ENCODE measurements around the gene MX1. TPM values are rescaled to one million over a fixed set of nuclear protein-coding genes. Genes with fewer than 3 reads are reported as not detected.

The MX1 gene
- total and polyA plus RNA-seq, 2 of the 13 experiments (the other 11 are each of a cell fraction or from before 2014, with no cell fraction given): 2.6 to 5.8 TPM

DNA sequence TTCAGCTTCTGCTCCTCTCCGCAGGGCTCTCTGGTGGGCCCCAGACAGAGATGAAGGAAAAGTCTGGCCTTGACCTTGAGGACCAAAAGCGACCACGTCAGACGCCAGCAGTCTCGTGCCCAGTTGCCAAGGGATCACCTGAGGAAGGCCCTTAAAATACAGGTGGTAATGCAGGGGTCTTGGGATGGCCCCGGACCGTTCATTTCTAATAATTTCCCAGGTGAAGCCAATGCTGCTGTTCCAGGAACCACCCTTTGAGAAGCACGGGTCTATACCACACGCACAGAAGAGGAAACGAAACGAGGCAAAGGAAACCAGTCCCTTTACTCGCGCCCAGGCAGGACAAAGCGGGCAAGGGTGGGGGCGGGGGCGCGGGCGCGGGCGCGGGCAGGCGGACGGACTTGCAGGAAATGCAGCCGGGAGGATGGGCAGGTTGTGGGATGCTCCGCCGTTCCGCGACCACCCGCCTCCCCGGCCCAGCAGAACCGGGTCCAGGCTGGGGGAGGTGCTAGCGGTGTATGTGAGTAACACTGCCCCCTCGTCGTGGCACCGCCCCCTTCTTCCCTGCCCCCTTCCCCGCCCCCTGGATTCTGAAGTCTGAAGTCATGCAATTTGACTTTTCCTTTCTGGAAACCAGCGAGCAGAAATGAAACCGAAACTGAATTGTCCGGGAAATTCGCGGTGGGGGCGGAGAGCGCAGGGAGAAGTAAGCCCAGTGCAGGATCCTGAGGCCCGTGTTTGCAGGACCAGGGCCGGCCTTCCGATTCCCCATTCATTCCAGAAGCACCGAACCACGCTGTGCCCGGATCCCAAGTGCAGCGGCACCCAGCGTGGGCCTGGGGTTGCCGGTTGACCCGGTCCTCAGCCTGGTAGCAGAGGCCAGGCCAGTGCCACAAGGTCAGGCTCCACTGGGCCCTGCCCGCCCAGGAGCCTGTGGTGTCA lies 5.8 kb upstream of the MX1 start (continued):
- no peak for TF ChIP-seq ZNF318 (CRISPR knock-in tag; IDR thresholded peaks at IDR 0.05)
- no peak for TF ChIP-seq CBX2 (IDR thresholded peaks at IDR 0.05; ENCODE audit: low read depth, low read length)
- no peak for TF ChIP-seq CBX2 (CRISPR knock-in tag; IDR thresholded peaks at IDR 0.05; ENCODE audit: low read depth)
- TF ChIP-seq YEATS4 (CRISPR knock-in tag; IDR thresholded peaks at IDR 0.05; ENCODE audit: borderline replicate concordance): peak; percentile 19; the same call in 1 of the 2 replicates
- TF ChIP-seq ZNF768 (CRISPR knock-in tag; IDR thresholded peaks at IDR 0.05): no peak; the same call in 1 of the 2 replicates
- TF ChIP-seq BRF2 (CRISPR knock-in tag; IDR thresholded peaks at IDR 0.05): no peak
- no peak for TF ChIP-seq SOX6 (IDR thresholded peaks at IDR 0.05)
- no peak for TF ChIP-seq SOX6 (CRISPR knock-in tag; IDR thresholded peaks at IDR 0.05)
- TF ChIP-seq ZFY (CRISPR knock-in tag; IDR thresholded peaks at IDR 0.05): peak; percentile 84
- no peak for TF ChIP-seq ZNF354B (CRISPR knock-in tag; IDR thresholded peaks at IDR 0.05)
- TF ChIP-seq PHF8 (CRISPR knock-in tag; IDR thresholded peaks at IDR 0.05): peak; percentile 82
- no peak for TF ChIP-seq ZBTB25 (CRISPR knock-in tag; IDR thresholded peaks at IDR 0.05)
- TF ChIP-seq MED8 (CRISPR knock-in tag; IDR thresholded peaks at IDR 0.05; ENCODE audit: insufficient replicate concordance): no peak
- no peak for TF ChIP-seq ZBTB37 (CRISPR knock-in tag; IDR thresholded peaks at IDR 0.05)
- TF ChIP-seq REPIN1 (CRISPR knock-in tag; IDR thresholded peaks at IDR 0.05; ENCODE audit: borderline replicate concordance, low read depth): no peak
- no peak for TF ChIP-seq TFAP4 (IDR thresholded peaks at IDR 0.05; ENCODE audit: borderline replicate concordance, low read depth)

Measured in HepG2 (cell line).